GM06990 (cell line): ENCODE measurements around the gene MAEA.

Experiments used
- DNase-seq: peaks from one replicate; pipeline ENCODE4 v3.0.0-alpha.2; 2011; ENCODE audit not compliant: insufficient read length; ENCODE audit errors: extremely low read depth
- H3K27me3 ChIP-seq: replicated peaks from 2 replicates; pipeline ENCODE4 v1.6.0; 2011; ENCODE audit warnings: low read length; ENCODE audit not compliant: control insufficient read depth, insufficient read depth
- H3K36me3 ChIP-seq: 2 replicates; pipeline ENCODE4 v1.5.1; 2011; ENCODE audit warnings: low read length; ENCODE audit not compliant: control insufficient read depth, insufficient read depth
- H3K4me3 ChIP-seq: replicated peaks from 2 replicates; pipeline ENCODE4 v1.5.1; 2011; ENCODE audit warnings: low read depth, mild to moderate bottlenecking, control low read depth, low read length
- TF ChIP-seq, protein P1 (sequence below): IDR thresholded peaks from 2 replicates; pipeline ENCODE4 v1.5.1; 2011; ENCODE audit warnings: low read length, control low read depth, mild to moderate bottlenecking, inconsistent platforms; ENCODE audit not compliant: insufficient read depth, poor library complexity, severe bottlenecking

Gene MAEA

DNA sequence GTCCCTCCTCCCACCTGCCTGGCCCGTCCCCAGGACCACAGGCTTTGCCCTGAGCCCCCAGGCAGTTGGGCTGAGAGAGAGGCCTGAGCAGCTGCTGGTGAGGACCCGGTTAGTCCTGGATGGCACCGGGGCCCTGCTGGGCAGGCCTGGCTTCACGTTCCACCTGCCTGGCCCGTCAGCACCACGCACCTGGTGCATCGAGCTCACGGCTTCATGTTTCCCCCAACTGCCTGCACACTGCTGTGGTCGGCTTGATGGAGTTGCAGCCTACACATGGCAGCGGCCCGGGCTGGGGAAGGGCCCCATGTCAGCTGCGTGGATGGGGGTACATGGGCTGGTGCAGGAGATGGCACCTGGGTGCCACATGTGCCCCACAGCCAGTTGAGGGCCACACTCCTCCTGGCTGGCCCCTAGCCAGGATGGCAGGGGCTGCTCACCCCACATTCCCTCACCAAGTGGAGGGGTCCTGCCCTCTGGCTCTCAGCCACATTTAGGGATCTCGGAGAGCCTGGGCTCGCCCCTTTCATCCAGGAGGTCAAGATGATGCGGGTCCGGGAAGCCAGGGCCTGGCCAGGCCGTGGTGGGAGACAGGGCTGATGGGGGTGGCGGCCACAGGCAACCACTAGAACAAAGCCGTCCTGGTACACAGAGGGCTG lies 88.0 kb downstream of the MAEA start:
- Histone ChIP-seq H3K36me3 (peaks cover 3% of the 10 kb centered on the region), H3K4me3 (no peak overlapping the region), H3K27me3 (no peaks in the 10 kb centered on the region)
- DNase-seq, result no peak
- TF ChIP-seq, protein P1, sequence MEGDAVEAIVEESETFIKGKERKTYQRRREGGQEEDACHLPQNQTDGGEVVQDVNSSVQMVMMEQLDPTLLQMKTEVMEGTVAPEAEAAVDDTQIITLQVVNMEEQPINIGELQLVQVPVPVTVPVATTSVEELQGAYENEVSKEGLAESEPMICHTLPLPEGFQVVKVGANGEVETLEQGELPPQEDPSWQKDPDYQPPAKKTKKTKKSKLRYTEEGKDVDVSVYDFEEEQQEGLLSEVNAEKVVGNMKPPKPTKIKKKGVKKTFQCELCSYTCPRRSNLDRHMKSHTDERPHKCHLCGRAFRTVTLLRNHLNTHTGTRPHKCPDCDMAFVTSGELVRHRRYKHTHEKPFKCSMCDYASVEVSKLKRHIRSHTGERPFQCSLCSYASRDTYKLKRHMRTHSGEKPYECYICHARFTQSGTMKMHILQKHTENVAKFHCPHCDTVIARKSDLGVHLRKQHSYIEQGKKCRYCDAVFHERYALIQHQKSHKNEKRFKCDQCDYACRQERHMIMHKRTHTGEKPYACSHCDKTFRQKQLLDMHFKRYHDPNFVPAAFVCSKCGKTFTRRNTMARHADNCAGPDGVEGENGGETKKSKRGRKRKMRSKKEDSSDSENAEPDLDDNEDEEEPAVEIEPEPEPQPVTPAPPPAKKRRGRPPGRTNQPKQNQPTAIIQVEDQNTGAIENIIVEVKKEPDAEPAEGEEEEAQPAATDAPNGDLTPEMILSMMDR, result no peak

DNA sequence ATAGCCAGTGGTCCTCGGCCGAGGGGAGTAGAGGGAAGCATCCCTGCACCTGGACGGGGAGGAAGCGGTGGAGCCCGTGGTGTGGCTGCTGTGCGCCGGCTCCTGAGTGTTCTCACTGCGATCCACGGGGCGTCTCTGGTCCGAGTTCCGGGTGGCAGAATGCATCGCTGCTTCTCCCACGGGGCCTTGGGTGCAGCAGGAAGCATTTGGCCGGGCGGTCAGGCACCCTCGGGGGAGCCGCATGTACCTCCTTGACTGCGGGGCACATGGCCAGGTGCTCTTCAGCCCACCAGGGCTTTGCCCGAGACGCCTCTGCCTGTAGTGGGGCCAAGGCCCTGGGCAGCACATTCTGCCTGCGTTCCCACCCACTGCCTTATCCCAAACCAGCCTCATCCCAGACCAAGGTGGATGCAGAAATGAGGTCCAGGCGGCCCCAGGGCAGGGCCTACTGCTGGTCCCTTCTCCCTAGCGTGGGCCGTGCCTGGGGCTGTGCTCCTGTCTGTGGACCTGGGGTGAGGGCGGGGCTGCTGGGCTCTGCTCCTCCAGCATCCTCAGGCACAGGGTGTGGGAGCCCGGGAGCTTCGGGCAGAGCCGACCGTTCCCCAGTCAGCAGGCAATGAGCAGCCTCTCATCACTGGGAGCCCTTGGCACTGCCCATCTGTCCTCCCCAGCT lies 89.0 kb downstream of the MAEA start:
- TF ChIP-seq, protein P1, result no peak
- Histone ChIP-seq H3K27me3 (no peaks in the 10 kb centered on the region), H3K36me3 (peaks cover 3% of the 10 kb centered on the region), H3K4me3 (no peak overlapping the region)
- DNase-seq, result no peak

GRCh38 chr4:1379351-1379781 lies 89.7 kb downstream of the MAEA start:
- TF ChIP-seq, protein P1, result no peak
- Histone ChIP-seq H3K4me3 (no peak overlapping the region), H3K27me3 (no peaks in the 10 kb centered on the region), H3K36me3 (peaks cover 4% of the 10 kb centered on the region)
- no peak for DNase-seq

DNA sequence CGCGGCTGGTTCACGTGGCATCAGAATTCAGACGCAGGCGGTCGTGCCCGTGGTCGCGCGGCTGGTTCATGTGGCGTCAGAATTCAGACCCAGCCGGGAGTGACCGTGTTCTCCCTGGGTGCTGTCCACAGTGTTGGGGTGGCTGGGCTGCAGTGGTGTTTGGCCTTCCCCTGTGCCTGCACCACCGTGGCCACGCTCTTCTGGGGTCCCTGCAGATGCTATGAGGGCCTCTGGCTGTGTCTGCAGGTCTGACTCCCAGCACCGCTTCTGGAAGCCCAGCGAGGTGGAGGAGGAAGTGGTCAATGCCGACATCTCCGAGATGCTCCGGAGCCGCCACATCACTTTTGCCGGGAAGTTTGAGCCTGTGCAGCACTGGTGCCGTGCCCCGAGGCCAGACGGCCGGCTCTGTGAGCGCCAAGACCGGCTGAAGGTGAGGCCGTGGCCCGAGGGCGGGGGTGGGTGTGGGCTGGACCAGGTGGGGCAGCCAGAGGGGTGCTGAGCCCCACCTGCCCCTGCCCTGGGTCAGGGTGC lies 90.2 kb downstream of the MAEA start:
- DNase-seq, result no peak
- TF ChIP-seq, protein P1, result no peak
- H3K27me3 ChIP-seq, result no peaks in the 10 kb centered on the region
- no peak overlapping the region for H3K4me3 ChIP-seq
- H3K36me3 ChIP-seq, result peaks cover 4% of the 10 kb centered on the region

- Histone ChIP-seq H3K27me3 (no peaks in the 10 kb centered on the region), H3K36me3 (peaks cover 3% of the 10 kb centered on the region), H3K4me3 (no peak overlapping the region)
- DNase-seq, result no peak
- TF ChIP-seq, protein P1, result no peak
Measured at GRCh38 chr4:1380368-1381151, 90.9 kb downstream of the MAEA start.
